PC-9 (cell line): ENCODE results near the gene ZNF526. TPM values are rescaled to one million over a fixed set of nuclear protein-coding genes. Genes with fewer than 3 reads are reported as not detected.

Experiments
- Bru-seq: library from RNA; stranded (reverse); fragments of 400-500 nt; gene quantifications from one replicate; lab custom pipeline; 2021; lab: Mats Ljungman, UMichigan
- BruChase-seq, 2 experiments: library from RNA; stranded (reverse); fragments of 400-500 nt; gene quantifications; one replicate each; lab custom pipeline; 2021; lab: Mats Ljungman, UMichigan
- BruUV-seq: library from RNA; stranded (reverse); fragments of 400-500 nt; replicated peaks from 2 replicates; lab custom pipeline; 2021; lab: Mats Ljungman, UMichigan
- CTCF ChIA-PET: fragments of 300-600 bp; sonication (Branson Sonifier 250); formaldehyde crosslinking; loops from one replicate; lab custom pipeline; 2022; ENCODE audit warnings: antibody characterized with exemption; lab: Charles Lee
- POLR2A ChIA-PET: fragments of 300-600 bp; sonication (Branson Sonifier 250); formaldehyde crosslinking; loops from one replicate; lab custom pipeline; 2022; ENCODE audit warnings: antibody characterized with exemption; ENCODE audit not compliant: unreplicated experiment; lab: Charles Lee
- DNase-seq, 2 experiments: peaks; one replicate each; pipeline versions ENCODE4 v3.0.0 to v3.0.0-alpha.2; 2015 to 2022; ENCODE audit warnings: mixed read lengths in 1 of 2
- H2AFZ ChIP-seq: fragments of 200-600 bp; sonication (generic); 2 replicates; pipeline ENCODE4 v1.8.1; 2017; ENCODE audit warnings: antibody characterized with exemption
- H3F3A ChIP-seq: fragments of 200-600 bp; sonication (generic); 2 replicates; pipeline ENCODE4 v1.8.1; 2017; ENCODE audit warnings: antibody characterized with exemption, mild to moderate bottlenecking, low read depth; ENCODE audit not compliant: insufficient read depth
- H3K27ac ChIP-seq: fragments of 200-600 bp; sonication (generic); 2 replicates; pipeline ENCODE4 v1.6.1; 2016; ENCODE audit warnings: mixed run types
- H3K27me3 ChIP-seq: fragments of 200-600 bp; sonication (generic); 2 replicates; pipeline ENCODE4 v1.6.1; 2016; ENCODE audit warnings: low read depth, mixed run types; ENCODE audit not compliant: insufficient read depth
- H3K36me3 ChIP-seq: fragments of 200-600 bp; sonication (generic); 2 replicates; pipeline ENCODE4 v1.6.1; 2016; ENCODE audit warnings: low read depth, mixed run types
- H3K4me1 ChIP-seq: fragments of 200-600 bp; sonication (generic); replicated peaks from 2 replicates; pipeline ENCODE4 v1.6.1; 2016; ENCODE audit warnings: mixed run types; ENCODE audit not compliant: insufficient read depth
- H3K4me2 ChIP-seq: fragments of 200-600 bp; sonication (generic); 2 replicates; pipeline ENCODE4 v1.6.1; 2017; ENCODE audit warnings: mixed run types
- H3K4me3 ChIP-seq: fragments of 200-600 bp; sonication (generic); 2 replicates; pipeline ENCODE4 v1.6.1; 2016; ENCODE audit warnings: mixed run types
- H3K79me2 ChIP-seq: fragments of 200-600 bp; sonication (generic); 2 replicates; pipeline ENCODE4 v1.6.1; 2017; ENCODE audit warnings: low read depth, mixed run types
- H3K9me2 ChIP-seq: fragments of 200-600 bp; sonication (generic); 2 replicates; pipeline ENCODE4 v1.8.1; 2017; ENCODE audit warnings: mild to moderate bottlenecking; ENCODE audit not compliant: insufficient read depth
- H3K9me3 ChIP-seq: fragments of 200-600 bp; sonication (generic); 2 replicates; pipeline ENCODE4 v1.8.1; 2016; ENCODE audit warnings: low read depth; ENCODE audit not compliant: insufficient read depth
- H4K20me1 ChIP-seq: fragments of 200-600 bp; sonication (generic); 2 replicates; pipeline ENCODE4 v1.8.1; 2017; ENCODE audit not compliant: insufficient read depth
- EZH2 ChIP-seq: fragments of 200-600 bp; sonication (generic); IDR thresholded peaks from 2 replicates; pipeline ENCODE4 v1.8.0; 2017; ENCODE audit warnings: antibody characterized with exemption, low read depth
- intact Hi-C: fragments of 100-400 bp; cut with micrococcal nuclease; formaldehyde crosslinking; loops from one replicate; pipeline ENCODE4 v1.10.0; 2022; ENCODE audit not compliant: unreplicated experiment
- long read RNA-seq: library from polyadenylated mRNA; stranded (forward); transcript quantifications from one replicate; pipeline ENCODE4 v2.0.0, GENCODE V29; 2022
- total RNA-seq: library from RNA; stranded (reverse); gene quantifications from 2 replicates; pipeline ENCODE4 v1.2.3, GENCODE V29; 2021
- TF ChIP-seq, protein P1 (sequence below): fragments of 200-600 bp; sonication (generic); conservative IDR thresholded peaks from 2 replicates; pipeline ENCODE4 v1.6.1; 2017; ENCODE audit warnings: mixed run types, antibody characterized with exemption, mild to moderate bottlenecking, moderate library complexity

The ZNF526 gene, protein sequence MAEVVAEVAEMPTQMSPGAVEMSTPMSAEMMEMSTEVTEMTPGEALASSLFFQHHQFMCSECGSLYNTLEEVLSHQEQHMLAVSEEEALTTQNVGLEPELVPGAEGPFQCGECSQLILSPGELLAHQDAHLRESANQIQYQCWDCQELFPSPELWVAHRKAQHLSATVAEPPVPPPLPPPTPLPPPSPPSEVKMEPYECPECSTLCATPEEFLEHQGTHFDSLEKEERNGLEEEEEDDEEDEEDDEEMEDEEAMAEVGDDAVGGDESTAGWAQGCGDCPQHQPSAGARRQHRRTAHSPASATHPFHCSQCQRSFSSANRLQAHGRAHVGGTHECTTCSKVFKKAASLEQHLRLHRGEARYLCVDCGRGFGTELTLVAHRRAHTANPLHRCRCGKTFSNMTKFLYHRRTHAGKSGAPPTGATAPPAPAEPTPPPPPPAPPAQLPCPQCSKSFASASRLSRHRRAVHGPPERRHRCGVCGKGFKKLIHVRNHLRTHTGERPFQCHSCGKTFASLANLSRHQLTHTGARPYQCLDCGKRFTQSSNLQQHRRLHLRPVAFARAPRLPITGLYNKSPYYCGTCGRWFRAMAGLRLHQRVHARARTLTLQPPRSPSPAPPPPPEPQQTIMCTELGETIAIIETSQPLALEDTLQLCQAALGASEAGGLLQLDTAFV
- total RNA-seq (13.4 and 13.9 TPM in 2 replicates), Bru-seq, nascent RNA (percentile 68 among the genes with signal in this experiment), BruChase-seq, experiment 1, labeled RNA remaining after a 2-hour chase (percentile 70 among the genes with signal in this experiment), BruChase-seq, experiment 2, labeled RNA remaining after a 6-hour chase (percentile 61 among the genes with signal in this experiment)
- long read RNA-seq, full-length matches to known transcripts: 8 of 12 reads
- long read RNA-seq, partial matches to known transcripts: 2 of 12 reads
- long read RNA-seq, other reads (novel, unspliced or antisense): 2 of 12 reads

DNA sequence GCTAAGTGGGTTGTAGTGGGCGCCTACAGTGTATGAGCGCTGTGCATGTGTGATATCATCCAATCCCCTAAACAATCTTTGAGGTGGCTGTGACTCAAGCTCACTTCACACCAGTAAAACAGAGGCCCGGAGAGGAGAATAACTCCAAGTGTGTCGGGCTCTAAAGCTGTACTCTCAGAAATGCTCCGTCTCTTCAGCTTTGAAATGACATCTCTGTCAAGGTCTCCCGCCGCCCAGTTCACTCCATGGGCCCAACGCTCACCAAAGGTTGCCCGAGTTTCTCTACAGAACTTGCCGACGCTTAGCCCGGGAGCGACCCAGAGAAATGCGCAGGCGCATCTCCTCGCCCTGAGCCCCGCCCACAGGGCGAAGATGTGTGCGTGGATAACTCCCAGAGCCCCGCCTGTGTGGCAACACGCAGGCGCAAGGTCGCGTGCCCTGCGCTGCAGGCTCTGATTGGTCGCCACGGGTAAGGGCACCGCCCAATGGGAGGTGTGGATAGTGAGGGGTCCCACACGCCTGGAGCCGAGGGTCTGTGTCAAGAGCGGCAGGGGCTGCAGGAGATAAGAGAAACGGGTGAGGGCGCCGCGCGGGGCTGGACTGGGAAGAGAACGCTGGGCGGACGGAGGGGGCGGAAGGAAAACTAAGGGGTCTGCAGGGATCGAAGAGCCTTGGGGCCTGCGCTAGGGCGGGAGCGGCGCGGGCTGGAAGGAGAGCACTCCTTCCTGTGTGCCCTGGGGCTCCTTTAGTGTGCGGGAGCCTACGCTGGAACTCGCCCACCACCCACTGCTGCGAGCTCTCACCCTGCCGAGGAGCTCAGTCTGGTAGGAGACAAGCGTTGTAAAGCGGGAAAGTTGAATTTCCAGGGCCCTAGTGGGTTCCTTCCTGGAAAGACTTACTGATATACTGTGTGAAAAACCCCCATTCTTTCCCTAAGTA lies at the start of gene ZNF526:
TSS of gene ZNF526 (plus strand) at position 501 of the 939 bp plus-strand sequence. CDS start 4,092 bp downstream, outside the sequence.
- Histone ChIP-seq H4K20me1 (peaks cover 13% of the 10 kb centered on the region), H3K27me3 (no peaks in the 10 kb centered on the region), H3K4me3 (peak within 1 kb of the TSS; percentile 84), H3K27ac (peak within 1 kb of the TSS; percentile 27), H3K4me1 (peaks cover 35% of the 10 kb centered on the region), H3F3A (peaks cover 4% of the 10 kb centered on the region; the same call in 1 of the 2 replicates), H3K9me2 (no peaks in the 10 kb centered on the region), H3K9me3 (no peaks in the 10 kb centered on the region), H3K79me2 (peaks cover 71% of the 10 kb centered on the region), H2AFZ (peak within 1 kb of the TSS; percentile 83), H3K36me3 (peaks cover 6% of the 10 kb centered on the region; the same call in 1 of the 2 replicates), H3K4me2 (peak within 1 kb of the TSS; percentile 94)
- CTCF ChIA-PET: interaction anchor here (0.6 kb wide), 1 partner anchor 125 kb away, joined by 3 read pairs; no protein-coding TSS in a partner anchor
- intact Hi-C loops: loop anchor here (1.0 to 5.0 kb wide), 4 partner anchors 22 to 88 kb away; partner anchors contain the start of genes GSK3A and POU2F2
- POLR2A ChIA-PET: interaction anchor here (0.7 kb wide), 2 partner anchors 23 to 82 kb away, joined by 4 to 5 read pairs; partner anchors contain the start of gene PAFAH1B3
- TF ChIP-seq EZH2: no peak
- TF ChIP-seq, protein P1, sequence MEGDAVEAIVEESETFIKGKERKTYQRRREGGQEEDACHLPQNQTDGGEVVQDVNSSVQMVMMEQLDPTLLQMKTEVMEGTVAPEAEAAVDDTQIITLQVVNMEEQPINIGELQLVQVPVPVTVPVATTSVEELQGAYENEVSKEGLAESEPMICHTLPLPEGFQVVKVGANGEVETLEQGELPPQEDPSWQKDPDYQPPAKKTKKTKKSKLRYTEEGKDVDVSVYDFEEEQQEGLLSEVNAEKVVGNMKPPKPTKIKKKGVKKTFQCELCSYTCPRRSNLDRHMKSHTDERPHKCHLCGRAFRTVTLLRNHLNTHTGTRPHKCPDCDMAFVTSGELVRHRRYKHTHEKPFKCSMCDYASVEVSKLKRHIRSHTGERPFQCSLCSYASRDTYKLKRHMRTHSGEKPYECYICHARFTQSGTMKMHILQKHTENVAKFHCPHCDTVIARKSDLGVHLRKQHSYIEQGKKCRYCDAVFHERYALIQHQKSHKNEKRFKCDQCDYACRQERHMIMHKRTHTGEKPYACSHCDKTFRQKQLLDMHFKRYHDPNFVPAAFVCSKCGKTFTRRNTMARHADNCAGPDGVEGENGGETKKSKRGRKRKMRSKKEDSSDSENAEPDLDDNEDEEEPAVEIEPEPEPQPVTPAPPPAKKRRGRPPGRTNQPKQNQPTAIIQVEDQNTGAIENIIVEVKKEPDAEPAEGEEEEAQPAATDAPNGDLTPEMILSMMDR: no peak
- peak; percentile 92 to 97 for DNase-seq
- TSS peak; percentile 66 for BruUV-seq

DNA sequence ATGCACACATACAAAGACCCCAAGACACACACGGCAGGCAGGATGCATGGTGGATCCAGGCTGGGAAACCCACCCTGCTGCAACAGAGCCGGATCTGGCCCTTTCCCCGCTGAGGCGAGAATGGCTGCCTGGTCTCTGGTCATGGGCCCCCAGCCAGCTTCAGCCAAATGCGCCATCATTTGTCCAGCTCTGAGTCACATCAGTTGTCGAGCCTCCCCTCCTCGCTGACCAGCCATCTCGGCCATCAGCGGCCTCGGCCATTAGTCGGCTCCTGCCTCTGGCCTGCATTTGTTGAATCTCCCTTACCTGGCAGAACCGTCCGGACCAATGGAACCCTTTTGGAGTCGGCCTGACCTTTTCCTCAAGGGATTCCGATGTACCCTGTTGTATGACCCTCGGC lies 49.4 kb upstream of the ZNF526 start:
- Histone ChIP-seq H3K4me1 (peaks cover 41% of the 10 kb centered on the region), H3K4me3 (no peak overlapping the region), H3K27me3 (peaks cover 6% of the 10 kb centered on the region; the same call in 1 of the 2 replicates), H2AFZ (no peak overlapping the region), H4K20me1 (no peaks in the 10 kb centered on the region), H3K9me2 (no peaks in the 10 kb centered on the region), H3K27ac (no peak overlapping the region), H3K9me3 (no peaks in the 10 kb centered on the region), H3K79me2 (no peaks in the 10 kb centered on the region), H3K36me3 (no peaks in the 10 kb centered on the region), H3F3A (peaks cover 36% of the 10 kb centered on the region; the same call in 1 of the 2 replicates), H3K4me2 (no peak overlapping the region)
- intact Hi-C loops: no loop called here
- CTCF ChIA-PET: no interaction called here
- POLR2A ChIA-PET: interaction anchor here (0.7 kb wide), 1 partner anchor 34 kb away, joined by 9 read pairs; no protein-coding TSS in a partner anchor
- no TSS peak for BruUV-seq
- no peak for DNase-seq
- TF ChIP-seq, protein P1: no peak
- TF ChIP-seq EZH2: no peak
